Suppressor macrophage treated with lipopolysaccharide for 4 hours (primary cell): ENCODE results near the gene C17orf78.
"Not testable (repeated sequence)": the region's sequence is repeated elsewhere in the genome, so short reads cannot be mapped to it uniquely, and the experiment has no call there.

Experiments
- DNase-seq: peaks from one replicate; pipeline ENCODE4 v3.0.0-alpha.2; 2020

The C17orf78 gene

GRCh38 chr17:37388266-37388665 lies 12.5 kb downstream of the C17orf78 start:
- no peak for DNase-seq

- DNase-seq: no peak
Observed at GRCh38 chr17:37389160-37389559, 13.4 kb downstream of the C17orf78 start.

- DNase-seq: no peak
Observed at GRCh38 chr17:37391146-37391545, 15.4 kb downstream of the C17orf78 start.

GRCh38 chr17:37392024-37392590 lies 16.3 kb downstream of the C17orf78 start:
- no peak for DNase-seq

GRCh38 chr17:37393352-37393751 lies 17.6 kb downstream of the C17orf78 start:
- DNase-seq: no peak

- DNase-seq: no peak
Observed at GRCh38 chr17:37399265-37399803, 23.5 kb downstream of the C17orf78 start.

- DNase-seq: no peak
Observed at GRCh38 chr17:37400505-37400904, 24.7 kb downstream of the C17orf78 start.

- not testable (repeated sequence) for DNase-seq
Observed at GRCh38 chr17:37405522-37405921, 29.7 kb downstream of the C17orf78 start.

- no peak for DNase-seq
Observed at GRCh38 chr17:37405955-37406634, 30.3 kb downstream of the C17orf78 start.

GRCh38 chr17:37406635-37407461 lies 31.1 kb downstream of the C17orf78 start, which contains the start of the genes ACACA and TADA2A:
ACACA (minus strand) TSS chr17:37406836; CDS start chr17:37406299, 537 bp downstream.
TADA2A (plus strand) TSS chr17:37406886; CDS start chr17:37411366, 4,480 bp downstream.
- DNase-seq: peak; percentile 93

GRCh38 chr17:37408145-37408479 lies 32.3 kb downstream of the C17orf78 start:
- DNase-seq: not testable (repeated sequence)

- DNase-seq: no peak
Observed at GRCh38 chr17:37410357-37410756, 34.6 kb downstream of the C17orf78 start.

GRCh38 chr17:37413875-37414519 lies 38.2 kb downstream of the C17orf78 start:
- DNase-seq: no peak

- DNase-seq: no peak
Observed at GRCh38 chr17:37417852-37418251, 42.1 kb downstream of the C17orf78 start.

- DNase-seq: no peak
Observed at GRCh38 chr17:37422971-37423625, 47.3 kb downstream of the C17orf78 start.

GRCh38 chr17:37425268-37425667 lies 49.5 kb downstream of the C17orf78 start:
- DNase-seq: no peak

- DNase-seq: no peak
Observed at GRCh38 chr17:37429039-37429438, 53.3 kb downstream of the C17orf78 start.

GRCh38 chr17:37429453-37429852 lies 53.7 kb downstream of the C17orf78 start:
- no peak for DNase-seq

- peak; percentile 70 for DNase-seq
Observed at GRCh38 chr17:37430051-37430627, 54.4 kb downstream of the C17orf78 start.

- DNase-seq: no peak
Observed at GRCh38 chr17:37432671-37433070, 56.9 kb downstream of the C17orf78 start.

- no peak for DNase-seq
Observed at GRCh38 chr17:37438141-37438540, 62.4 kb downstream of the C17orf78 start.

GRCh38 chr17:37440424-37440823 lies 64.6 kb downstream of the C17orf78 start:
- no peak for DNase-seq
